ENCODE measurements around the gene CDK5R2.
A peak's percentile ranks its signal among the peaks of the same experiment; 100 is the strongest.

Gene CDK5R2

GRCh38 chr2:218962859-218963492 lies 3.5 kb downstream of the CDK5R2 start:
- peak; percentile 74 for DNase-seq (ENCODE audit: low read depth)

GRCh38 chr2:218963601-218964000 lies 4.1 kb downstream of the CDK5R2 start:
- no peak for DNase-seq (ENCODE audit: low read depth)

- DNase-seq (ENCODE audit: low read depth), result peak; percentile 69
Observed at GRCh38 chr2:218964041-218964771, 4.7 kb downstream of the CDK5R2 start.

GRCh38 chr2:218970894-218971293 lies 11.4 kb downstream of the CDK5R2 start:
- no peak for DNase-seq (ENCODE audit: low read depth)

GRCh38 chr2:218975060-218975777 lies 15.8 kb downstream of the CDK5R2 start:
- DNase-seq (ENCODE audit: low read depth), result no peak

- DNase-seq (ENCODE audit: low read depth), result peak; percentile 74
Observed at GRCh38 chr2:218979846-218980734, 20.6 kb downstream of the CDK5R2 start.

GRCh38 chr2:218980735-218981389 lies 21.4 kb downstream of the CDK5R2 start:
- no peak for DNase-seq (ENCODE audit: low read depth)

- no peak for DNase-seq (ENCODE audit: low read depth)
Observed at GRCh38 chr2:218981390-218981880, 22.0 kb downstream of the CDK5R2 start.

- no peak for DNase-seq (ENCODE audit: low read depth)
Observed at GRCh38 chr2:218981881-218982585, 22.6 kb downstream of the CDK5R2 start.

- no peak for DNase-seq (ENCODE audit: low read depth)
Observed at GRCh38 chr2:218982586-218983262, 23.3 kb downstream of the CDK5R2 start.

- no peak for DNase-seq (ENCODE audit: low read depth)
Observed at GRCh38 chr2:218983263-218983933, 23.9 kb downstream of the CDK5R2 start.

GRCh38 chr2:218983934-218984238 lies 24.4 kb downstream of the CDK5R2 start:
- DNase-seq (ENCODE audit: low read depth), result no peak

GRCh38 chr2:218984239-218985020 lies 25.0 kb downstream of the CDK5R2 start:
- no peak for DNase-seq (ENCODE audit: low read depth)

- DNase-seq (ENCODE audit: low read depth), result no peak
Observed at GRCh38 chr2:218985021-218985324, 25.5 kb downstream of the CDK5R2 start, which contains the start of gene FEV. Gene FEV, minus strand, starts transcription at chr2:218985184. Its CDS starts 109 bp downstream, at chr2:218985075.

- DNase-seq (ENCODE audit: low read depth), result no peak
Observed at GRCh38 chr2:218985325-218986091, 26.0 kb downstream of the CDK5R2 start.

GRCh38 chr2:218986148-218986761 lies 26.8 kb downstream of the CDK5R2 start:
- DNase-seq (ENCODE audit: low read depth), result no peak

GRCh38 chr2:218988164-218988563 lies 28.7 kb downstream of the CDK5R2 start:
- DNase-seq (ENCODE audit: low read depth), result no peak

GRCh38 chr2:218988650-218989049 lies 29.2 kb downstream of the CDK5R2 start:
- DNase-seq (ENCODE audit: low read depth), result no peak
